ENCODE measurements around the gene ZNF385A.
A peak's percentile ranks its signal among the peaks of the same experiment; 100 is the strongest.

The ZNF385A gene

DNA sequence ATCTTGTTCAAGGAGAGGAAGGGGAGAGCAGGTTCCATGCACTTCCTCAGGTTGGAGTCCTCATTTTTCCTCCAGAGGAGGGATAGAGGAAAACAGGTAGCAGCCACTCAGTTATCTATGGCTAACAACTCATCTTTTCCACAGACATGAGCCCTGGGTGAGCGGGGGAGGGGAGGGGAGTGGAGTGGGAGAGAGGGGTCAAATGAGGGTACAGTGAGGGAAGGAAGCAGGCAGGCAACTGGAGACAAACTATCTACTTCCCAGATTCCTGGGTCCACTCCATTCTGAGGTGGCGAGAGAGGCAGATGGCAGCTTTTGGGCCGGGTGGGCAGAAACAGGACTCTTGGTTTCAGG lies 2.6 kb upstream of the ZNF385A start:
- no peak for DNase-seq (ENCODE audit: low read depth in 2 of 2)
- no peak overlapping the region for H3K4me3 ChIP-seq (replicated peaks in 1 of 2; ENCODE audit: low read depth in 2 of 2, low read length in 2 of 2)
- TF ChIP-seq, protein P1, sequence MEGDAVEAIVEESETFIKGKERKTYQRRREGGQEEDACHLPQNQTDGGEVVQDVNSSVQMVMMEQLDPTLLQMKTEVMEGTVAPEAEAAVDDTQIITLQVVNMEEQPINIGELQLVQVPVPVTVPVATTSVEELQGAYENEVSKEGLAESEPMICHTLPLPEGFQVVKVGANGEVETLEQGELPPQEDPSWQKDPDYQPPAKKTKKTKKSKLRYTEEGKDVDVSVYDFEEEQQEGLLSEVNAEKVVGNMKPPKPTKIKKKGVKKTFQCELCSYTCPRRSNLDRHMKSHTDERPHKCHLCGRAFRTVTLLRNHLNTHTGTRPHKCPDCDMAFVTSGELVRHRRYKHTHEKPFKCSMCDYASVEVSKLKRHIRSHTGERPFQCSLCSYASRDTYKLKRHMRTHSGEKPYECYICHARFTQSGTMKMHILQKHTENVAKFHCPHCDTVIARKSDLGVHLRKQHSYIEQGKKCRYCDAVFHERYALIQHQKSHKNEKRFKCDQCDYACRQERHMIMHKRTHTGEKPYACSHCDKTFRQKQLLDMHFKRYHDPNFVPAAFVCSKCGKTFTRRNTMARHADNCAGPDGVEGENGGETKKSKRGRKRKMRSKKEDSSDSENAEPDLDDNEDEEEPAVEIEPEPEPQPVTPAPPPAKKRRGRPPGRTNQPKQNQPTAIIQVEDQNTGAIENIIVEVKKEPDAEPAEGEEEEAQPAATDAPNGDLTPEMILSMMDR (IDR thresholded peaks at IDR 0.05; ENCODE audit: low read depth, low read length), result no peak

DNA sequence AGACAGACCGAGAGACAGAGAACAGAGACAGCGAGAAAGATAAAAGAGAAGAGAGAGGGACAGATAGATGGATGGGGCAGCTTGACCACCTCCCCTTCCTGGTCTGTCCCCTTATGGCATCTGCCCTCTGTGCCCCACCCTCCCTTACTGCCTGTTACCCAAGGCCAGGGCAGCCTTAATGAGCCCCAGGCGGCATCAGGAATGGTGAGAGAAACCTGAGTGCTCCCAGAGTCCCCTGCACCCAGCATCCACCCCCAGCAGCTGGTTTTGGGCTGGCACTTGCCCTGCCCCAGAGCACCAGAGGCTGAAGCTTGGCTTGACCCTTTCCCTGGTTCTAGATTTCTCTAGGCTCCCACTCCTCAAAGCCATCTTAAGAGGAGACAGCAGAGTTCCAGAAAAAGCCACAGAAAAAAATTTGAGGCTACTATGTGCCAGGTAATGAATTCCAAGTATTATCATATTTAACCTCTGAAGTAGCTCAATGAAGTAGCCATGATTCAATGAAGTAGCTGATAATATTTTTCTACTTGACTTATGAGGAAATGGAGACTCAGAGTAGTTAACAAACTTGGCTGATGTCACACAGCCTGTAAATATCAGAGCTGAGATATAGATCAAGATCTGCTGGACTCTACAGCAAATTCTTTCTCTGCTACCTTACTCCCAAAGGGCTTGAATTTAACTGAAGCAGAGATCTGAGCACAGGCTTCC lies 2.0 kb upstream of the ZNF385A start:
- no peak overlapping the region for H3K4me3 ChIP-seq (replicated peaks in 1 of 2; ENCODE audit: low read depth in 2 of 2, low read length in 2 of 2)
- DNase-seq (ENCODE audit: low read depth in 2 of 2), result no peak
- TF ChIP-seq, protein P1 (IDR thresholded peaks at IDR 0.05; ENCODE audit: low read depth, low read length), result no peak

DNA sequence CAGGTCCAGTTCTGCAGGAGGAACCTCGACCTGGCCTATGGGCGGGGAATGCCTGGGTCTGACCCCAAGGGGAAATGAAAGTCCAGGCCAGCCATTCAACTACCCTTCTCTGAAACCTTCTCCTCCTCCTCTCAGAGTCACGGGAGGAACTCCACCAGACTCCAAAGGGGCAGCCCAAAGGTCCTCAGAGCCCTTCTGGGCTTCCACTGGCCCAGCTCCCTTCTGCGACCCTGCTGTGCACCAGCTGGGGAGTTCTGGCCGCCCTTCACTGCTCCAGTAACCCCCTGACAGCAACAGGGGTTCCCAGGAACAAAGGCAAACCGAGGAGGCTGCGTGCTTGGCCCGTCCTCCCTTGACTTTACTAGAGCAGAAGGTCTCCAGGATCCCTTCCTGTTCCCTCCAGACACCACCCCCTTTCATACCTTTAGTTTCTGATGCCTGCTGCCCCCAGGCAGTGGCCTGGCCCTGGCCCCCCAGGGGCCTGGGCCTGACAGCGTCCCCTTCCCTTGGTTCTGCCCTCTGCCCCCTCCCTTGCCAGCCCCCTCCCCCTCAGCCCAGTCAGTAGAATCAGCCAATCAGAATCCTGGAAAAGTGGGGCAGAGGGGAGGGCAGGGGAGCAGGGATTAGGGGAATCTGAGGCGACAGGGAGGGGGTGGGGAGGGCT lies 850 bp upstream of the ZNF385A start:
- TF ChIP-seq, protein P1 (IDR thresholded peaks at IDR 0.05; ENCODE audit: low read depth, low read length), result no peak
- DNase-seq (ENCODE audit: low read depth in 2 of 2), result no peak
- H3K4me3 ChIP-seq (replicated peaks in 1 of 2; ENCODE audit: low read depth in 2 of 2, low read length in 2 of 2), result no peak overlapping the region

DNA sequence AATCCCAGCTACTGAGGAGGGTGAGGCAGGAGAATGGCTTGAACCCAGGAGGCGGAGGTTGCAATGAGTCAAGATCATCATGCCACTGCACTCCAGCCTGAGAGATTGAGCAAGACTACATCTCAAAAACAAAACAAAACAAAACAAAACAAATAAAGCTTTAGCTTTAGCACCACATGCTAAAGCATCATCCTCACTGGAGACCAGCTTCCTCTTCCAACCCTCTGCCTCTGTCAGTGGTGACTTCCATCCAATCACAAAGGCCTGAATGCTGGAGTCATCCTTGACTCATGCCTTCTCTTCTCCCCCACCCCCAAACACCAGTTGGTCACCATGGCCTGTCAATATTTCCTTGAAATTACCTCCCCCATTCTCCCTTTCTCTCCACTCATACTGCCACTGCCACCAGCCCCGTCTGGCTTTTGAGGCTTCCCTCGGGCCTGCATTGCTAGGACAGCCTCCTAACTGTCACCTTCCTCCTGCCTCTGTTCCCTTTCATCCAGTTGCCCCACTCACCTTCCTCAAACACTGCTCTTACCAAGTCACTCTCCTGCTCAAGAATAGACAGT lies 1.4 kb downstream of the ZNF385A start:
- DNase-seq (ENCODE audit: low read depth in 2 of 2), result peak; percentile 62 to 99
- H3K4me3 ChIP-seq (replicated peaks in 1 of 2; ENCODE audit: low read depth in 2 of 2, low read length in 2 of 2), result no peak overlapping the region
- TF ChIP-seq, protein P1 (IDR thresholded peaks at IDR 0.05; ENCODE audit: low read depth, low read length), result no peak

DNA sequence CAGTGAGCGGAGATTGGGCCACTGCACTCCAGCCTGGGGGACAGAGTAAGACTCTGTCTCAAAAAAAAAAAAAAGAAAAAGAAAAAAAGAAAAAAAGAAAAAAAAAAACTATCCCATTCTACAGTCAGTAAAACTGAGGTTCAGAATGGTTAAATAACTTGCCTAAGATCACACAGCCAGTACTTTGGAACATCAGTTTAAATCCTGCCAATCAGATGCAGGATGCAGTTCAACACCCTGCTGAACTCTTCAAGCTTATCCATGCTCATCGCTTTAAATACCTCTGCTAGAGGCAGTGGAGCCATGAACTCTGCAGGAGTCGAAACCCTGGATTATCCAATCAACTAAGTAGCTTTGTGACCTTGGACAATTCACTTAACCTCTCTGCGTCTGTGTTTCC lies 3.4 kb downstream of the ZNF385A start:
- no peak for DNase-seq (ENCODE audit: low read depth in 2 of 2)
- TF ChIP-seq, protein P1 (IDR thresholded peaks at IDR 0.05; ENCODE audit: low read depth, low read length), result no peak
- no peak overlapping the region for H3K4me3 ChIP-seq (replicated peaks in 1 of 2; ENCODE audit: low read depth in 2 of 2, low read length in 2 of 2)

DNA sequence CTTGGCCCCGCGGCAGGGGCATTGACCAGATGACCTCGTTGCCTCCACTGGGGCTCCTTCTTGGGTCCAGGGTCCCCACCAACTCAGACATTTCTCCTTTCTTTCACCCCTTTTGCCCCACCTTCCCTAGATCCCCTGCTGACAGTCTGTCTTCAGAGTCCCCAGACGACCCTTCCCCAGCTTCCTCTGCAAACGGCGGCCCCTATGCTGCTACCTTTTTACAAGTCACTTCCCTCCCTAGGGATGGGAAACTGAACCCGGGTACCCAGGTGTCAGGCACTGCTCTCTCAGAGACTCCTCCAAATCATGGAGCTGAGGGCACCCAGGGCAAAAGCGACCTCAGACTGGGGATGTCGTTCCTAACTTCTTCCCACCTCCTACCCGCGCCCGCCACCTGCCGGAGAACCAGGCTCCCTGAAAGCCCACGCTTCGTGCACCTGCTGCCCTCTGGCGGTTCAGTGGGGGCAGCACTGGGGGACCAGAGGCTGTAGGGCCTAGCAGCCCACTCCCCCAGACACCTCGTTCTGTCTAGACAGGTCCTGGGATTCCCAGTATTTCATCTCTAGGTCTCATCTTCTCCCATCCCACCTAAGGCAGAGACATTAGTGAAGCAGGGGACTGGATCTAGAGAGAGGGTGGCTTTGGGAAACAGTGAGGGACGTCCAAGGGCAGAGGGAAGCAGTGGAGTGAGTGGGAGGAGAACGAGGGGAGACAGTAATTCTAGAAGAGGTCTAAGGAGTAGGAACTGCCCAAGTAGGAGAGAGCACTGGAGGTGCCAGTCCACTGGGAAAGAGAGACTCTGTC lies 4.9 kb downstream of the ZNF385A start:
- peak; percentile 88 to 89 for DNase-seq (ENCODE audit: low read depth in 2 of 2)
- TF ChIP-seq, protein P1 (IDR thresholded peaks at IDR 0.05; ENCODE audit: low read depth, low read length), result peak; percentile 100
- peak overlapping the region; percentile 47 to 49 for H3K4me3 ChIP-seq (replicated peaks in 1 of 2; ENCODE audit: low read depth in 2 of 2, low read length in 2 of 2)

Data from cardiac fibroblast (primary cell).